ENCODE data around the gene MICU1.
"Not testable (repeated sequence)": the region's sequence is repeated elsewhere in the genome, so short reads cannot be mapped to it uniquely, and the experiment has no call there.

DNA sequence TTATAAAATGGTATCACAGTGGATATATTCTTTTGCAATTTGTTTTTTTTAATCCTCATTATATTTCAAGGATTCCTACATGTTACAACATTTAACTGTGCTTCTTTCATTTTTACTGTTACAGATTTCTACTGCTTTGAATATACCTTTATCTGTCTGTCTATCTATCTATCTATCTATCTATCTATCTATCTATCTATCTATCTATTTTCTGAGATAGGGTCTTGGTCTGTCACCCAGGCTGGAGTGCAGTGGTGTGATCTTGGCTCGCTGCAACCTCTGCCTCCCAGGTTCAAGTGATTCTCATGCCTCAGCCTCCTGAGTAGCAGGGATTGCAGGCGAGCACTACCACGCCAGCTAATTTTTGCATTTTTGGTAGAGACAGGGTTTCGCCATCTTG, 194.9 kb downstream of the MICU1 start:
- not testable (repeated sequence) for TF ChIP-seq HOXB5 (CRISPR knock-in tag; IDR thresholded peaks at IDR 0.05); EHMT2 (IDR thresholded peaks at IDR 0.05; ENCODE audit: low read depth); PHF8 (IDR thresholded peaks at IDR 0.05; ENCODE audit: borderline replicate concordance, low read depth); CHD2 (IDR thresholded peaks at IDR 0.05; ENCODE audit: low read length, partially characterized antibody)
- TF ChIP-seq, protein P1, sequence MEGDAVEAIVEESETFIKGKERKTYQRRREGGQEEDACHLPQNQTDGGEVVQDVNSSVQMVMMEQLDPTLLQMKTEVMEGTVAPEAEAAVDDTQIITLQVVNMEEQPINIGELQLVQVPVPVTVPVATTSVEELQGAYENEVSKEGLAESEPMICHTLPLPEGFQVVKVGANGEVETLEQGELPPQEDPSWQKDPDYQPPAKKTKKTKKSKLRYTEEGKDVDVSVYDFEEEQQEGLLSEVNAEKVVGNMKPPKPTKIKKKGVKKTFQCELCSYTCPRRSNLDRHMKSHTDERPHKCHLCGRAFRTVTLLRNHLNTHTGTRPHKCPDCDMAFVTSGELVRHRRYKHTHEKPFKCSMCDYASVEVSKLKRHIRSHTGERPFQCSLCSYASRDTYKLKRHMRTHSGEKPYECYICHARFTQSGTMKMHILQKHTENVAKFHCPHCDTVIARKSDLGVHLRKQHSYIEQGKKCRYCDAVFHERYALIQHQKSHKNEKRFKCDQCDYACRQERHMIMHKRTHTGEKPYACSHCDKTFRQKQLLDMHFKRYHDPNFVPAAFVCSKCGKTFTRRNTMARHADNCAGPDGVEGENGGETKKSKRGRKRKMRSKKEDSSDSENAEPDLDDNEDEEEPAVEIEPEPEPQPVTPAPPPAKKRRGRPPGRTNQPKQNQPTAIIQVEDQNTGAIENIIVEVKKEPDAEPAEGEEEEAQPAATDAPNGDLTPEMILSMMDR (IDR thresholded peaks at IDR 0.05), result not testable (repeated sequence)
- TF ChIP-seq, protein P2, sequence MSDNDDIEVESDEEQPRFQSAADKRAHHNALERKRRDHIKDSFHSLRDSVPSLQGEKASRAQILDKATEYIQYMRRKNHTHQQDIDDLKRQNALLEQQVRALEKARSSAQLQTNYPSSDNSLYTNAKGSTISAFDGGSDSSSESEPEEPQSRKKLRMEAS (IDR thresholded peaks at IDR 0.05), result not testable (repeated sequence)

Measured in A549 (cell line).